IMR-90 (cell line): ENCODE data around the gene YWHAG. TPM values are rescaled to one million over a fixed set of nuclear protein-coding genes. Genes with fewer than 3 reads are reported as not detected.
A peak's percentile ranks its signal among the peaks of the same experiment; 100 is the strongest.

Experiments used
- ATAC-seq: fragments of 200-7000 bp; cut with Tn5 transposase; 2 replicates; pipeline ENCODE4 v1.9.1; 2020; ENCODE audit warnings: low read depth, mild to moderate bottlenecking, moderate library complexity
- BruUV-seq: library from RNA; stranded (reverse); fragments of 400-500 nt; replicated peaks from 2 replicates; lab custom pipeline; 2021; lab: Mats Ljungman, UMichigan
- CTCF ChIA-PET: fragments of 300-600 bp; formaldehyde crosslinking; extraction: SDS; loops from one replicate; lab custom pipeline; 2021; ENCODE audit warnings: antibody characterized with exemption; lab: Yijun Ruan, JAX
- POLR2A ChIA-PET: fragments of 300-600 bp; sonication (Branson Sonifier 250); formaldehyde crosslinking; loops from one replicate; lab custom pipeline; 2022; ENCODE audit warnings: antibody characterized with exemption; ENCODE audit not compliant: unreplicated experiment; lab: Charles Lee
- DNase-seq: peaks from one replicate; pipeline ENCODE4 v3.0.0; 2013
- H2AFZ ChIP-seq: replicated peaks from 2 replicates; pipeline ENCODE3; 2013; ENCODE audit warnings: low read length, mild to moderate bottlenecking; ENCODE audit not compliant: poor library complexity
- H2AK5ac ChIP-seq: 2 replicates; pipeline ENCODE4 v1.6.1; 2013; ENCODE audit warnings: low read depth, low read length, inconsistent platforms
- H2AK9ac ChIP-seq: replicated peaks from 2 replicates; pipeline ENCODE3; 2013; ENCODE audit warnings: mild to moderate bottlenecking, low read depth, low read length, moderate library complexity; ENCODE audit not compliant: poor library complexity
- H2BK120ac ChIP-seq: 2 replicates; pipeline ENCODE4 v1.6.1; 2013; ENCODE audit warnings: low read depth, low read length, inconsistent platforms
- H2BK15ac ChIP-seq: 3 replicates; pipeline ENCODE4 v1.6.1; 2013; ENCODE audit warnings: low read depth, low read length, inconsistent platforms
- H2BK20ac ChIP-seq: 2 replicates; pipeline ENCODE4 v1.6.1; 2013; ENCODE audit warnings: low read depth, mild to moderate bottlenecking, inconsistent platforms, low read length, moderate library complexity
- H2BK5ac ChIP-seq: 2 replicates; pipeline ENCODE4 v1.6.1; 2013; ENCODE audit warnings: mild to moderate bottlenecking, low read depth, low read length, inconsistent platforms; ENCODE audit not compliant: poor library complexity, severe bottlenecking
- H3K14ac ChIP-seq: replicated peaks from 2 replicates; pipeline ENCODE4 v1.6.1; 2013; ENCODE audit warnings: low read depth, low read length, inconsistent platforms
- H3K18ac ChIP-seq: 2 replicates; pipeline ENCODE4 v1.6.1; 2013; ENCODE audit warnings: low read depth, low read length, control low read depth
- H3K23ac ChIP-seq: 2 replicates; pipeline ENCODE4 v1.6.1; 2013; ENCODE audit warnings: low read depth, low read length, inconsistent platforms
- H3K27ac ChIP-seq: 2 replicates; pipeline ENCODE4 v1.5.1; 2013; ENCODE audit warnings: mild to moderate bottlenecking, control low read depth, low read length; ENCODE audit not compliant: insufficient read depth
- H3K27me3 ChIP-seq: 2 replicates; pipeline ENCODE4 v1.6.1; 2013; ENCODE audit warnings: low read length; ENCODE audit not compliant: control insufficient read depth, insufficient read depth
- H3K36me3 ChIP-seq: 2 replicates; pipeline ENCODE4 v1.6.1; 2013; ENCODE audit warnings: low read length, mixed read lengths; ENCODE audit not compliant: control insufficient read depth, insufficient read depth
- H3K4ac ChIP-seq: 2 replicates; pipeline ENCODE4 v1.6.1; 2013; ENCODE audit warnings: low read depth, low read length, inconsistent platforms
- H3K4me1 ChIP-seq: 2 replicates; pipeline ENCODE4 v1.6.1; 2013; ENCODE audit warnings: low read length, mixed read lengths; ENCODE audit not compliant: control insufficient read depth, insufficient read depth
- H3K4me2 ChIP-seq: 2 replicates; pipeline ENCODE4 v1.6.1; 2013; ENCODE audit warnings: low read depth, mild to moderate bottlenecking, control low read depth, low read length, moderate library complexity
- H3K4me3 ChIP-seq: 2 replicates; pipeline ENCODE4 v1.5.1; 2013; ENCODE audit warnings: low read depth, mild to moderate bottlenecking, control low read depth, low read length, moderate library complexity; ENCODE audit not compliant: insufficient read depth
- H3K56ac ChIP-seq: 2 replicates; pipeline ENCODE4 v1.6.1; 2013; ENCODE audit warnings: low read length, inconsistent platforms; ENCODE audit not compliant: insufficient read depth; ENCODE audit errors: extremely low read depth
- H3K79me1 ChIP-seq, 2 experiments: 2 replicates each; pipeline ENCODE4 v1.6.1; 2013; ENCODE audit warnings: low read length in 2 of 2, inconsistent platforms in 1 of 2, low read depth in 1 of 2
- H3K9ac ChIP-seq: 2 replicates; pipeline ENCODE4 v1.6.1; 2013; ENCODE audit warnings: low read depth, low read length, control low read depth
- H3K9me1 ChIP-seq: 2 replicates; pipeline ENCODE4 v1.6.1; 2013; ENCODE audit warnings: low read length, inconsistent platforms; ENCODE audit not compliant: insufficient read depth
- H3K9me3 ChIP-seq: 2 replicates; pipeline ENCODE4 v1.6.1; 2013; ENCODE audit warnings: low read length; ENCODE audit not compliant: control insufficient read depth, insufficient read depth
- H4K20me1 ChIP-seq: 2 replicates; pipeline ENCODE4 v1.6.1; 2013; ENCODE audit warnings: low read length, inconsistent platforms; ENCODE audit not compliant: insufficient read depth
- H4K5ac ChIP-seq: 2 replicates; pipeline ENCODE4 v1.6.1; 2013; ENCODE audit warnings: mild to moderate bottlenecking, low read depth, low read length, control low read depth
- H4K8ac ChIP-seq, 2 experiments: 2 replicates each; pipeline ENCODE4 v1.6.1; 2013; ENCODE audit warnings: low read depth in 2 of 2, low read length in 2 of 2, control low read depth in 1 of 2, inconsistent platforms in 1 of 2
- H4K91ac ChIP-seq: 2 replicates; pipeline ENCODE4 v1.6.1; 2013; ENCODE audit warnings: low read depth, low read length, inconsistent platforms; ENCODE audit not compliant: insufficient read depth
- CEBPB ChIP-seq: IDR thresholded peaks from 2 replicates; pipeline ENCODE4 v1.6.1; 2012; ENCODE audit warnings: low read depth, low read length, improper control_type of control experiment
- CHD1 ChIP-seq: IDR thresholded peaks from 2 replicates; pipeline ENCODE4 v1.6.1; 2012; ENCODE audit warnings: low read depth, low read length, improper control_type of control experiment
- FOS ChIP-seq: fragments of 150-350 bp; IDR thresholded peaks from 2 replicates; pipeline ENCODE4 v1.6.1; 2016; ENCODE audit warnings: low read depth, low read length
- MAZ ChIP-seq: IDR thresholded peaks from 2 replicates; pipeline ENCODE4 v1.6.1; 2012; ENCODE audit warnings: low read depth, mild to moderate bottlenecking, low read length, improper control_type of control experiment, moderate library complexity, borderline replicate concordance
- NFE2L2 ChIP-seq: fragments of 150-350 bp; IDR thresholded peaks from 2 replicates; pipeline ENCODE4 v1.6.1; 2016; ENCODE audit warnings: low read depth, mild to moderate bottlenecking, low read length
- WGBS, 2 experiments: methylation state at CpG; one replicate each; pipeline versions ENCODE4 v1.1.5 to v1.1.7; 2013; ENCODE audit warnings: missing lambda C conversion rate in 2 of 2; ENCODE audit not compliant: insufficient read length in 1 of 2; ENCODE audit errors: extremely low coverage in 2 of 2; 5-methylcytosine and 5-hydroxymethylcytosine counted together
- dilution Hi-C: fragments of 300-500 bp; cut with HindIII; formaldehyde crosslinking; loops from one replicate; pipeline ENCODE4 v1.14.3; 2018; ENCODE audit warnings: low sequenced_read_pairs; ENCODE audit not compliant: unreplicated experiment
- in situ Hi-C: fragments of 300-500 bp; cut with MboI; formaldehyde crosslinking; loops from 3 replicates; pipeline ENCODE4 v1.14.3; 2019; ENCODE audit warnings: low sequenced_read_pairs, inconsistent platforms, mixed read lengths
- intact Hi-C: fragments of 100-400 bp; cut with micrococcal nuclease; formaldehyde crosslinking; loops from 2 replicates; pipeline ENCODE4 v1.10.0; 2022
- polyA plus RNA-seq, 3 experiments: library from polyadenylated mRNA; depleted of rRNA; stranded (reverse); fragments of >200 nt; gene quantifications; 2 replicates each; pipeline ENCODE4 v1.2.3, GENCODE V29; 2012; ENCODE audit warnings: low replicate concordance in 1 of 3
- total RNA-seq: library from RNA; depleted of rRNA; stranded (reverse); fragments of >200 nt; gene quantifications from 2 replicates; pipeline ENCODE4 v1.2.3, GENCODE V29; 2012
- TF ChIP-seq, protein P1 (sequence below): fragments of 150-350 bp; IDR thresholded peaks from 2 replicates; pipeline ENCODE4 v1.6.1; 2016; ENCODE audit warnings: low read depth, mild to moderate bottlenecking, low read length, moderate library complexity, borderline replicate concordance

The YWHAG gene
- total and polyA plus RNA-seq, 2 of the 4 experiments (the other 2 are of a cell fraction): 40.1 to 64.9 TPM

- Histone ChIP-seq H3K14ac (no peak overlapping the region), H4K8ac (no peak overlapping the region), H3K4me2 (no peak overlapping the region), H3K9me1 (peaks cover 28% of the 10 kb centered on the region), H3K18ac (no peak overlapping the region), H2AFZ (no peak overlapping the region), H3K27ac (no peak overlapping the region), H3K56ac (no peak overlapping the region), H3K79me1 (peaks cover 12 to 84% of the 10 kb centered on the region in 2 experiments), H4K5ac (no peak overlapping the region), H2BK120ac (no peak overlapping the region), H3K4me3 (no peak overlapping the region), H2AK9ac (no peak overlapping the region), H3K4me1 (peaks cover 7% of the 10 kb centered on the region), H3K27me3 (no peaks in the 10 kb centered on the region), H4K20me1 (peaks cover 97% of the 10 kb centered on the region), H3K9ac (no peak overlapping the region), H2BK20ac (no peak overlapping the region), H2BK5ac (no peak overlapping the region), H3K4ac (no peak overlapping the region), H3K23ac (no peak overlapping the region), H3K36me3 (peaks cover 47% of the 10 kb centered on the region), H3K9me3 (no peaks in the 10 kb centered on the region), H2AK5ac (no peak overlapping the region), H4K91ac (no peak overlapping the region), H2BK15ac (no peak overlapping the region)
- intact Hi-C loops (no loop called here), dilution Hi-C loops (no loop called here), in situ Hi-C loops (no loop called here)
- CTCF ChIA-PET: no interaction called here
- no peak for TF ChIP-seq FOS
- no peak for TF ChIP-seq CEBPB
- TF ChIP-seq, protein P1, sequence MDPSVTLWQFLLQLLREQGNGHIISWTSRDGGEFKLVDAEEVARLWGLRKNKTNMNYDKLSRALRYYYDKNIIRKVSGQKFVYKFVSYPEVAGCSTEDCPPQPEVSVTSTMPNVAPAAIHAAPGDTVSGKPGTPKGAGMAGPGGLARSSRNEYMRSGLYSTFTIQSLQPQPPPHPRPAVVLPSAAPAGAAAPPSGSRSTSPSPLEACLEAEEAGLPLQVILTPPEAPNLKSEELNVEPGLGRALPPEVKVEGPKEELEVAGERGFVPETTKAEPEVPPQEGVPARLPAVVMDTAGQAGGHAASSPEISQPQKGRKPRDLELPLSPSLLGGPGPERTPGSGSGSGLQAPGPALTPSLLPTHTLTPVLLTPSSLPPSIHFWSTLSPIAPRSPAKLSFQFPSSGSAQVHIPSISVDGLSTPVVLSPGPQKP: no peak
- no peak for TF ChIP-seq CHD1
- TF ChIP-seq MAZ: no peak
- TF ChIP-seq NFE2L2: no peak
- DNase-seq: no peak
- WGBS, 2 experiments: 100% methylated on average over 1 of the region's 15 CpGs; no CpG with 5 or more reads in 1 of the 2 experiments
- no peak for ATAC-seq
- POLR2A ChIA-PET: no interaction called here
- BruUV-seq: TSS peak; percentile 59
Observed at GRCh38 chr7:76328389-76328788, 30.4 kb downstream of the YWHAG start.
